Globus pallidus (tissue), 1 donor: ENCODE results near the gene SMYD2.

Experiments
- DNase-seq: peaks from one replicate; pipeline ENCODE4 v3.0.0-alpha.2; 2015; ENCODE audit warnings: low spot score

Gene SMYD2, protein sequence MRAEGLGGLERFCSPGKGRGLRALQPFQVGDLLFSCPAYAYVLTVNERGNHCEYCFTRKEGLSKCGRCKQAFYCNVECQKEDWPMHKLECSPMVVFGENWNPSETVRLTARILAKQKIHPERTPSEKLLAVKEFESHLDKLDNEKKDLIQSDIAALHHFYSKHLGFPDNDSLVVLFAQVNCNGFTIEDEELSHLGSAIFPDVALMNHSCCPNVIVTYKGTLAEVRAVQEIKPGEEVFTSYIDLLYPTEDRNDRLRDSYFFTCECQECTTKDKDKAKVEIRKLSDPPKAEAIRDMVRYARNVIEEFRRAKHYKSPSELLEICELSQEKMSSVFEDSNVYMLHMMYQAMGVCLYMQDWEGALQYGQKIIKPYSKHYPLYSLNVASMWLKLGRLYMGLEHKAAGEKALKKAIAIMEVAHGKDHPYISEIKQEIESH

DNA sequence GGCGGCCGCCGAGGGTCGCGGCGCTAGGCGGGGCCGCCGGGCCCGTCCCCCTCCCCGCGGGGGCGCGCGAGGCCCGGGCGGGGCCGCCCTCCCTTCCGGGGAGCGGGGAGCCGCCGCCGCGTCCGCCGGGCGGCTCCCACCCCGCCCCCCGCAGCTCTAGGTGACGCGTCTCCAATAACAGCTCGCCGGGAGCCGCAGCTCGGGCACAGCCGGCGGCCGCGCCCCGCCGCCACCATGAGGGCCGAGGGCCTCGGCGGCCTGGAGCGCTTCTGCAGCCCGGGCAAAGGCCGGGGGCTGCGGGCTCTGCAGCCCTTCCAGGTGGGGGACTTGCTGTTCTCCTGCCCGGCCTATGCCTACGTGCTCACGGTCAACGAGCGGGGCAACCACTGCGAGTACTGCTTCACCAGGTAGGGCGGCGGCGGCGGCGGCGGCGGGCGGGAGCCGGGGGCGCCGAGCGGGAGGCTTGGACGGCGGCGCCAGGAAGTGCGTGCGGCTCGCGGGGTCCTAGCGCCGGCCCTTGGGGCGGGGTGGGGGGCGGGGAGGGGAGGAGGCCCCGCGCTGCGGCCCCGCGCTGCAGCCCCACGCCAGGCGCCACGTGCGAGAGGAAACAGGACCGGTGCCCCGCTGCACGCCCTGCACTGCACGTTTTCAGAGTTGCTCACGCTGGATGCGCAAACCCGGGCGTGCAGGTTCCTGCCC is at the start of gene SMYD2:
SMYD2 (plus strand) TSS at position 139 of the 699 bp plus-strand sequence; CDS start at position 235, 96 bp downstream.
- DNase-seq: peak; percentile 40

DNA sequence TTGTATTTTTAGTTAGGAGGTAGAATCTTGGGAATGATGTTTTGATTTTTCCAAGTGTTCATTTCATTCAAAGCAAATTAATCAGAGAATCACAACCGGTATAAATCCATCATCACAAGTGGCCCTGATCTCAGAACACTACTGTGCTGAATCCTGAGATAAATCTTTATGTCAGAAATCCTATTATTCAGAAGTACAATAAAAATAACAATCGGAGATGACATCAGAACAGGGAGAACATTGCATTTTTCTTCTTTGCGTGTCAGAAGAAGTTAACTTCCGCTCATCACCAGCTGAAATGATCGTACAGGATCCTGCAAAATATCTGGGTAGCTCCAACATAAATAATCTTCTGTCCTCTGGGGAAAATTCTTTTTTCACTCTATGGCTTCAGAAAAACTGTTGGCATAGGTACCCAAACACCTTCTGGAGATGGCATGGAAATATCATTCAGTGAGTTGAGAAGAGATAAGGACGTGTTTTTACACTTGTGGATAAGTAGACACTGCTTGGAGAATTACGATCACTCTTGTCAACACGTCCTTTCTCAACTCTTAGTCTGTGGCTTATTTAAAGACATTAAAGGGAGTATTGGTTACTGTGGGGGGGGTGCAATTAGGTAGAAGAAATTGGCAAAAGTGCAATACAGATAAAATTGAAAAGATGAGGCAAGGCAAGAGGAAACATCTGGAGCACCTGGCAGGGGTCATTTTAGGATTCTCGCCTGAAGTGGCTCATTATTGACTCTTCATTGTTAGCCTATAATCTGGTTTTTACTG is 46.9 kb upstream of the SMYD2 start:
- no peak for DNase-seq

DNA sequence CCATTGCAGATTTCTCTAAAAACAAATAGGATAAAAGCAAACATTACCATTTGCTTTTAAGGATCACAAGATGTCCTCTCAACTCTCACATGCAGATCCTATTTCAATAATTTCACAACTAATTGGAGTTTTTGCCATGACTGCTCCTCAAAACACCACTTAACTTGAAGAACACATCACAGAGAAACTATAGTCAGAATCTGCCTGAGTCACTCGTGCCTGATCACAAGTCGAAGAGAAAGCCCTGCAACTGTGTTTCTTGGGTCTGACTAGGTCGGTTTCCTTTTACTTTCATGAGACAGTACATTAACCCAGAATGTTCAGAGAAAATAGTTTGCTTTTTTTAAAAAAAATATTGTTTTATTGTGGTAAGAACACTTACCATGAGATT is 46.3 kb upstream of the SMYD2 start:
- DNase-seq: no peak

DNA sequence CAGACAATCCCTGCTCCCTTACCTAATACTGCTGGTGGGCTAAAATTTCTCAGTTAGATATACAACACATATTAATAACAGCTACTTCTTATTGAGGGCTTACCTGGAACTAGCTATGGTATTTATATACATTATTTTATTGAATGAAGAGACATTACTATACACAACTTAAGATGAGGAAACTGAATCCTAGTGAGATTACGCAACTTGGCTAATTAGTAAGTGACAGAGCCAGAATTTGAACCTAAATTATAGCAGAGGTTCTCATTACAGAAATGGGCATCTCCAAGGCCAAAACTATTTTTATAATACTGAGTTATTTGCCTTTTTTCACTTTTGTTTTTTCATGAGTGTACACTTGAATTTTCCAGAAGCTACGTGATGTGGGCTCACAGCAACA is 44.5 kb upstream of the SMYD2 start:
- no peak for DNase-seq

DNA sequence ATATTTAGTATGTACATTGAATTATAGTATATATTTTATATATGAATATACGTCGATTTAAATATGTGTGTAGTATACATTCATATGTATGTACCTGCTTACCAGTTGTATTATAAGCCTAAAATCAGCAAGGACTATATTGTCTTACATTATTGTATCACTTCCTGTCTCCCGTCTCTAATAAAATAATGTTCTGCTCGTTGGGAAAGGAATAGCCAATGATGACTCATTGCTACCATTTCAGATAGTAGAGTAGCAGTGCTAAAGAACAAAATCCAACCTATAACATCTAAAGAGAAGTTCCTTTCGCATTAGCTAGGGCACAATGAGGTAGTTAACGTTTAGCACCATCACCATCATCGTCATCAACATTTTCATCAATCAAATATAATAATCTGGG is 39.9 kb upstream of the SMYD2 start:
- DNase-seq: no peak

DNA sequence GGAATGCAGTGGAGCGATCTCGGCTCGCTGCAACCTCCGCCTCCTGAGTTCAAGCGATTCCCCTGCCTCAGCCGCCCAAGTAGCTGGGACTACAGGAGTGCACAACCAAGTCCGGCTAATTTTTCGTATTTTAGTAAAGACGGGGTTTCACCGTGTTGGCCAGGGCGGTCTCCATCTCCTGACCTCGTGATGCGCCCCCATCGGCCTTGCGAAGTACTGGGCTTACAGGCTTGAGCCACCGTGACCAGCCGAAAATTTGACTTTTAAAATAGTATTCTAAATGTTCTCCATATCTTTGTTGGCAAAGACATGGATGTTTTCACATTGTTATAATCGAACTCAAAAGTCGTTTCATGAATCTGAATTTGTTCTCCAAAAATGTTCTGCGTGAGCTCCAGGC is 36.7 kb upstream of the SMYD2 start:
- no peak for DNase-seq

DNA sequence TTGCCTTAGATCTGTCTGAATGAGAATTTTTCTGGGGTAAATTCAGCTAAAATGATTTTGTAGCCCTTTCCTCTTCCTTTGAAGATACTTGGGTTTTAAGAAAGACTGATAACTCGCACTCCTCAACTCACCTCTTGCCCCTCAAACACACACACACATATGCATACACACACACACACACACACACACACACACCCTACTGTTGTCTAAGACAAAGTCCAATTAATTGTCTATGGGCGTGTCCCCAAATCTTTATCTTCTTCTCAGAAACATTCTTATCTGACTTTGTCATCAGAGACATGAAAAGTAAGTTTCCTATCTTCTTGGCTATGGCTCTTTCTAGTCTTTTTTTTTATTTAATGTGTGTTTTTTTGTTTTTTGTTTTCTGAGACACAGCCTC is 36.1 kb upstream of the SMYD2 start:
- no peak for DNase-seq

DNA sequence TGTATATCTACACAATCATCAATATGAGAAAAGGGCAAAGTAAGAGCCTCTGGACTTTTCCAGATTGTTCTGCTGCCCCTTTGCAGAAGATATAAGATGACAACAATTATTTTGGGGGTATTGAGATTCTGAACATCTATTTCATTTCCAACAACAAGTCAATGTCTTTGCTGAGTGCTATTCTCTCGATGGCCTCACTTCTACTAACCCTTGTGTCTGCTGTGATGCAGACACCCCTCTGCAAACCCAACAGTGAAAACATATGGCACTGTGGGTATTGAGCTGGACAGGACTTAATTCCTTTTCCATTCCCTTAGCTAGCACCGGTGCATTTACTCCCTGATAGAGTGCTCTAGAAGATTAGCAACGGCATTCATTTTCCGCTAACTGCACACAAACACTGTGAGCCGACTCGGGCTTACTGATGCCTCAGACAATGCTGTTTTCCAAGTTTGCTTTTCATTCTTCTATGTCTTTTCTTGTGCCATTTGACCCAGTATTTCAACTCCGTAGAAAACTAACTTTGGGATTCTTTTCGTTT is 33.4 kb upstream of the SMYD2 start:
- no peak for DNase-seq

DNA sequence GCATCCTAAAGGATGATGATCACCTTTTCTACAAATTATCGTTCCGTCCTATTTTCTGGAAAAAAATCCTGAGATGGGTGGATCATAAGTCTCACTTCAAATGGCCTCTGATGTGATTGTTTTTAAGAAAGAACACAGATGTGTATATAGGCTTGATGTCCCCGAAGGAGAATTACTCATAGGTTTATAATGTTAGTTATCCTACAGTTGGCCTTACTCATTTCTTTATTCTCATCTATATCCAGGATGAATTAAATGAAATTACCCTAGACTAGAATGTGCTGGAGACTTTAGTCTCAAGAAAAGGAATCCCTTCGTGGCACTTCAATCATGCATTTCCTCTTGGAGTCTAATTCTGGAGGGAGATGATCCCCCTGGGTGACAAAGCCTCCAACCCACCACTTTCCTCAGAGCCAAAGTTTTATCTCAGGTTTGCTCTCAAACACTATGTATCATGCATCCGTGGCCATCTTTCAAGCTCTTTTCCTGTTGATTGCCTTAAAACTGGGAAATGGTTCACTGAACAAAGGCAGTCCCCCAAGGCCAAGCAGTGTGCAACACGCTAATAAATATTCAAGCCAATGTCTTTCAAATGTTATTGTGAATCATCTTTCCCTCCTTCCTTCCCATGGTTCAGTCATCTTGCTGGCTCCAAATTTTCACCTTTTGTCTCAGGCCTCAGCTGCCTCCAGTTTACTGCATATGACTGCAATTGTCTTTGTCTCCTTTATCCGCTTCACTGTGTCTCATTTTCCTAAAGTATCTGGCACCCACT is 32.5 kb upstream of the SMYD2 start:
- DNase-seq: no peak

DNA sequence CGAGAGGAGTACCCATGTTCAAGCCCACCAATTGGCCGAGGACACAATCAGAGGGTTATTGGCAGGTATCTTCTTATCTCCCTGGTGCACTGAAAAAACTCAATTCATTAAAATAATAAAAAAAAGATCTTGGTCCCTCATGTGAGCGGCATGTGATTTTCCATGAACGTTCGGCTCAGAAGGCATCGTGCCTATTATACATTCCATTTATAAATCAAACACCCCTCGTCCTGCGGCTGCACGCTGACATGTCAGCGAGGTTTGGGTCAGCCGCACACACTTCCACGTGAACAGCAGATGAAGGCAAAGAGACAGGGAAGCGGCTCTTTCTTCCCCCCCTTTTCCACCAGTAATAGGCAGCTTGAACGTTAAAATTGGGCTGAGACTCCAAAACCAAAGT is 31.3 kb upstream of the SMYD2 start:
- DNase-seq: no peak

DNA sequence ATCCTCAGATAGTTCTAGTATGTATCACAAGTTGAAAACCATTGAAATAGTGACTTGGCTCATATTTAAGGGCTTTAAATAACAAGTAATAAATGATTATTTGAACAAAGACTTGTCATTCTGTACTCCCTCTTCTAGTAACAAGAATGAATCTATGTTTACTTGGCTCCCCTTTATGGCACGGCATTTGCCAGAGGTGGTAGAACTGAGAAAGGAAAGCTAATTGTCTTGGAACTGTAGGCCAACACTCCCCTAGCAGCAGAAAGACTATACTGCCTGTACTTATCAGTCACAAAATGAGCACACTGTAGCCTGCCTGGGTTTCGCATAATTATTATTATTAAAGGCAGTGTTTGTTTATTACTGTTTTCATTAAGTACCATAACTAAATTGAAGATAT is 29.6 kb upstream of the SMYD2 start:
- no peak for DNase-seq

DNA sequence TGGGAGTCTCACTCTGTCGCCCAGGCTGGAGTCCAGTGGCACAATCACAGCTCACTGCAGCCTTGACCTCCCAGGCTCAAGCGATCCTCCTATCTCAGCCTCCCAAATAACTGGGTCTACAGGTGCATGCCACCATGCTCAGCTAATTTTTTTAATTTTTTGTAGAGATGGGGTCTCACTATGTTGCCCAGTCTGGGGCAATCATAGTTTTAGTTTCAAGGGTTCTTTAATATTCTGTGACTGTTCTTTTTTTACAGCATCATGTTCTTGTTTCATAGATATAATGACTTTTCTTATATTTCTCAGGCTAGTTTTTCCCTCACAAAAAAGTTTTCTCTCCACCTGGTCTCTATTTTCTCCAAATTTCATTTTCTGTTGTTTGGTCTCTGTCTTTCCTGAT is 25.4 kb upstream of the SMYD2 start:
- no peak for DNase-seq

DNA sequence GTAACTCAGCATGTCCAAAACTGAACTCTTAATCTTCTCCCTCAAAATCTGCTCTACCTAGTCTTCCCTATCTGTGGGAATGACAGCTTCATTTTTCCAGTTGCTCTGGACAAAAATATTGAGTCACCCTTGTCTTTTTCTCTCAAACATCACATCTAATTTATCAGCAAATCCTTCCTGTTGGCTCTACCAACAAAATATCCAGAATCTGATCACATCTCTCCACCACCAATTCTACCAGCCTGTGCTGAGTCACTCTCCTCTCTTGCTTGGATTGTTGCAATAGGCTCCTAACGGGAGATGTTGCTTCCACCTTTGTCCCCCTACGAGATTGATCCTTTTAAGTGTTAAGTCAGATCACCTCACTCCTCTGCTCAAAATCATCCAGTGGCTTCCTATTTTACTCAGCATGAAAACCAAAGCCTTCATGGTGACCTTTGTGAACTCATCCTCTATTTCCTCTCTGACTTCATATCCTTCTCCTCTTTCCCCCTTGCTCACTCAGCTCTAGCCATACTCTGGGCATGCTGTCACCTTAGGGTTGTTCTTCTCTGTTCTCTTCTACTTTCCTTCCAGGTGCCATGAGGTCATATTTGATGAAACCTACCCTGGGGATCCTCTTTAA is 21.5 kb upstream of the SMYD2 start:
- no peak for DNase-seq

DNA sequence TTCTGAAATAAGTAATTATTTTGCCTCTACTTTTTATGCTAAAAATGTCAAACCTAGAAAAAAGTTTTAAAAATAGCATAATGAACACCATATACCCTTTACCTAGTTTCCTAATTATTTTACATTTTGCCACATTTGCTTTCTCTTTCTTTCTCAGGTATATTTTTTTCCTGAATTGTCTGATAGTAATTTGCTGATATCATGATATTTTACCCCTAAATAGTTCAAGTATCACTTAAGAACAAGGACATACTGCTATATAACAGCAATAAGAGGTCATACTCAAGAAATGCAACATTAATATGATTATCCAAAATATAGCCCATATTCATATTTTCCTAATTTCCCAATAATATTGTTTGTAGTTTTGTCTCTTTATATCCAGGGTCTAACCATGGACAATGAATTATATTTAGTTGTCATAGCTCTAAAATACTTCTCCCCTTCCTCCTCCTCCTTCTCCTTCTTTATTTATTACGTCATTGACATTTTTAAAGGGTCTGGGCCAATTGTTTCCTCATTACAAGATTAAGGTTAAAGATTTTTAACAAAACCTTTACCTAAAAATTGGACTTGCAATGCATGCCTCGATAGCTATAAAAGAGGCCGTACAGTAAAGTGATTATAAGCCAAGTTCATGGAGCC is 20.3 kb upstream of the SMYD2 start:
- DNase-seq: no peak

DNA sequence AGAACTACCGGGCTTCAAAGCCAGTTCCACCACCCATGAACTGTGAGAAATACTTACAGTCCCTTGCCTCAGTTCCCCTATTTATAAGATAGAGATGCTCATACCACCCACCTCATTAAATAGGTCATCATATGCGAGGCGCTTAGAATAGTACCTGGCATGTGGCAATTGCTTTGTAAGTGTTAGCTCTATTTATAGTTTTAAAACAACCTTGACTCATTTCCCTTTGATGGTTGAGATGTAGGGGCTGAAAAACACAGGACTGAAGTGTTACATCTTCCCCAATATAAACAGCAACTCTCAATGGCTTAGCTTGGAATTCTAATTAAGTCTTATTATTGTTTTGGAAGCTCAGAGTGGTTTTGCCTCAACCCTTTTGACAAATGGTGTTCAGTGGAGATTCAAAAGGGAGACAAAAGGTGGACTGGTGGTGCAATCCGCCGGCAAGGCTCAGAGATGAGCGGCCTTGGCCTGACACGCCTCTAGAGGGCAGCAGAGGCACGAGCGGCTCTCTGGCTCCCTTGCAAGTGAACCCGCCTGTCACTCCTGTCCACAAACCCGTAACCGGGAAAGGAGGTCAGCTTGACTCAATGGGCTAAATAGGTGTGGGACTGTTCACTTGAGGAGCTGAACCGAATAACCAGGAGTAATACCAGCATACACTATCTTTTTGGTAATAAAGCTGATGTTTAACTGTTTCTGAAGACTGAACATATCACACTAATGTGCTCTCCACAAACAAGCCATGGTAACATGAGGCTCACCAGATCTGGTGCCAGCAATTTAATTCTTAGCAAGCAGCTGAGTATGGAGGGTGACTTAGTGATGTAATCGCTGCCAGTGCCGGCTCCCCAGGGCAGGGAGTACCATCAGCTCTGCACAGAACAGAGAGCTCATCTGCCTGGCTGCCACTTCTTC is 19.5 kb upstream of the SMYD2 start:
- peak; percentile 67 for DNase-seq

DNA sequence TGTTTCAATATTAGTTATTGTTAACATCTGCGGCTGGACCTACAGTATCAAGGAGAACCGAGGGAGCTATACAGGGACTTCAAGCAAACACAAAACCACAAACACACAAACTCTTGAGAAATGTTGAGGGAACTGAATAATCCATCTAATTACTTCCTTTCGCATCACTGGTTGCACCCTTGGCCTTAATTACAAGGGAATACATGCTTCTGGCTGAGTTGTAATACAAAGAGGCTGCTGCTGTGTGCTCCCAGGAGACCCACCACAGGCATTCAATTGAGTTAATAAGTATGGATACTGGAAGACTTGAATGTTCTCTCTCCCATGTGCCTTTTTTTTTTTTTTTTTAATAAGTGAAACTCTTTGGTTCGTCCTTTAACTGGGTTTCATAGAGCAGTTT is 16.8 kb upstream of the SMYD2 start:
- no peak for DNase-seq

DNA sequence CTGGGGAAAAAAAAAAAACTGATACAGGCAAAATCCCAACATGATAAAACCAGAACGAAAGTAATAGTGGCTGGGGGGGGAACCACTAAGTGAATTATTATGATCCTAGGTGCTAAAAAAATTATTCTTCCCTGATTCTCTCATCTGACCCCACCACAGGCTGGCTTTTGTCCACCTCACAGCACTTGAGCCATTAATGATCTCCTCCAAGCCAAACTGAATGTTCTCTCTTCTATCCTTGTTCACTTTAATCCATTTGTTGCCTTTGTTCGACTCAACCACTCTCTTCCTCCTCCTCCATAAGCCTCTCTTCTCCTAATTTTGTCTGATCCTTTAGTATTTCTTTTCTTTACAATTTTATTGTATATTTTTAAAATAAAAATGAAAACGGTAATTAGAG is 16.0 kb upstream of the SMYD2 start:
- no peak for DNase-seq

DNA sequence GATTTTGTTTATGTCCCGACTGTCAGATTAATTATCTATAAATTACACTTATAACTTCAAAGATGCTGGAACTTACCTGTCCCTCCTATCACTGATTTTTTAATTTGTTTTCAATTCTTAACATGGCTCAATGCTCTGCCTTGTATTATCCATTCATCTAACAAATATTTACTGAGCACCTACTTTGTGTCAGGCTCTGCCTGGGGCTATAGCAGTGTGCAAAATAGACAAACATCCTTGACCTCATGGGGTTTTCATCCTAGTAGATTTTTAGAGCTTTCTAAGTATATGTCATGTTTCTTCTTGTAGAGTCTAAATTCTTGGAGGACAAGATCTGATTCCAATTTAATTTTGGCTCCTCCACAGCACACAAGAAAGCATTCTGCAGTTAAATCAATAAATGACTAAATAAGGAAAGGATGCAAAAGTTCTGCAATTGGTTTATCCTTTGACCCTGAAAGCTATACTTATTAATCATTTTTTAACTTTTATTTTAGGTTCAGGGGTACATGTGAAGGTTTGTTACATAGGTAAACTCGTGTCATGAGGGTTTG is 10.8 kb upstream of the SMYD2 start:
- DNase-seq: no peak

DNA sequence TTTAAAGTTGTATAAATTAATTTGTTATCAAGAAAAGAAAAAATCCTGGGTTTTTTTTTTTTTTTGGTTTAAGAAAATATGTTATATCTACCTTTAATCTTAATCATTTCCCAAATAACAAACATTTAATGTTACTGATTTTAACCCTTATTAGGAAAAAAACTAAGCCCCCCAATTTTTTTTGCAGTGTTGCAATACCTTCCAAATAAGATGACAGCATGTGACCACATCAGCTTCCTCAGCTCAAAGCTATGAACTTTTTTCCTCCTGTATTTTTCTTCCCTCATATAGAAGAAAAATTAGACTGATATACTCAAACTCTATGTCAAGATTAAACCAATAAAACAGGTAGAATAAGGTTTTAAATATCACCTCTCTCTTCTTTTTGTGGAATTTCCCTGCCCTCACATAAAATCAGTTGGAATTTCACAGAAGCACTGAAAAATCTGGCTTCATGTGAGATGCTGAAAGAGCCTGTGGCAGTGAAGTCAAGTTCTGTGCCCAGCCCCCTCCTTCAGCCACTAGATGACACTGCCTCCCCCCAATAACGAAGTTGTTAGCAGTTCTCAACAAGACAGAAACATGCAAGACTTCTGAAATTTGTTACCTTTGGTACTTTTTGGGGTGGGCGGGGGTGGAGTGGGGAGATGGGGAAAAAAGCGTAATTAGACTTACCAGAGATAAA is 9.6 kb upstream of the SMYD2 start:
- no peak for DNase-seq
